HG03439 (cell line): ENCODE data around the gene CAMKMT.
"Not testable (repeated sequence)": the region's sequence is repeated elsewhere in the genome, so short reads cannot be mapped to it uniquely, and the experiment has no call there.

ENCODE experiments used
- ATAC-seq: cut with Tn5 transposase; IDR thresholded peaks from one replicate; pipeline ENCODE4 v1.9.1; 2021; ENCODE audit warnings: mild to moderate bottlenecking, moderate library complexity; ENCODE audit not compliant: unreplicated experiment

Gene CAMKMT

DNA sequence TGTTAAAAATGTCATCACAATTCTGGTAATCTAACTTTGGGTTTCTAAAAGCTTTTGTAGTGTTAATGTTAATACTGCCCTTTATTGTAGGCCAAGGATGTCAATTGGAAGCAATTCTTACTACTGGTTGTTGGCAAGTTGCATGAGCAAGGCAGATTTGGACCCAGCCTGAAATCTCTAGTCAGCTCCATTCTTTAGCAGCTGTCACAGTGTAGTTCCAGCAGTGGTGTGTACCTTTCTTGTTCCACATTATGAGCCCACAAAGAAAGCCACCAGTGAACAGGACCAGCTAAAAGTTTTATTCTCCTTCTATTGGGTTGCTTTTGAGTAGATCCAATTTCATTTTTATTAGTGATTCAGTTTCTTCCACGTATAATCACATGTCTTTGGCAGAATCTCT lies 133.8 kb downstream of the CAMKMT start:
- ATAC-seq, result no peak

DNA sequence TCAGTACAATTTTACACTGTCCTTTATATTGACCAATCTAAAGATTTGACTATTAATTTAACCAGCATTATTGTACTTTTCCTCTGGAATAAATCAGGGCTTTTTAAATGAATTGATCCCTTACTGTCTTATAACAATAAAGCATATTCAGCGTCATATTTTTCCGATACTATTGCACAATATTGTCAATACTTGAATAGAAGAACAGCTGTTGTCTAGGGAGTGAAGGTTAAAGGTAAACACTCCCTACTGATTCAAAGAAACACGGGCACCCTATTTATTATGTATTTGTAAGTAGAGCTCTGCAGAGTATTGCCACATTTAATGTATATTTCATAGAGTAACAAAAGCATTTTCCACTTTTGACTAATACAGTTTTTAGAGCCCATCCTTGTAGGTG lies 134.4 kb downstream of the CAMKMT start:
- ATAC-seq, result no peak

DNA sequence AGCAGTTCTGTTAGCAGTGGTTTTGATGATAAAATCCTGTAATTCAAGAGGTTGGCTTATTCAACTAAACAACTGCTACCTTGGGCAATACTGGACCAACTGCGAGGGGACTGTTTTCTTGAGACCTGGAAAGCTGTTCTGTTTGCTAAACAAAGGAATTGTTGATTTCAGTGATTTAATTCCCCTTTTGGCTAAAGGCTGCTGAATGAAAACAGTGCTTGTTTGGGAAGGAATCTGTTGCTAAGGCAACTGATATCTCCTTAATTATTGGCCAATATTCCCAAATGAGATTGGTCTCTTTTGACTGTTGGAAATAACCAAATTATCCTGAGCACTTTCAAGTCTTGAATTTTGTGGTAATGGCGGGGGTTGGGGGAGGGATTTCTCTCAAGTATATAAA lies 136.8 kb downstream of the CAMKMT start:
- ATAC-seq, result no peak

DNA sequence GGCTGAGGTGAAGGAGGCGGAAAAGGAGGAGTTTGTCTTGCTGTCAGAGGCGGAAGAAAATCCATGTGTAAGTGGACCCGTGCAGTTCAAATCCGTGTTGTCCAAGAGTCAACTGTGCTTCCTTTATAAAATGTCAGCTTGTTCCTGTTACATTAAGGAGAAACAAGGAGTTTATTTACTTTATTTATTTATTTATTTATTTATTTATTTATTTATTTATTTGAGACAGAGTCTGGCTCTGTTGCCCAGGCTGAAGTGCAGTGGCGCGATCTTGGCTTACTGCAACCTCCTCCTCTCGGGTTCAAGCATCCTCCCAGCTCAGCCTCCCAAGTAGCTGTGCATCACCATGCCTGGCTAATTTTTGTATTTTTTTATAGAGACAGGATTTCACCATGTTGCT lies 143.9 kb downstream of the CAMKMT start:
- ATAC-seq, result not testable (repeated sequence)

DNA sequence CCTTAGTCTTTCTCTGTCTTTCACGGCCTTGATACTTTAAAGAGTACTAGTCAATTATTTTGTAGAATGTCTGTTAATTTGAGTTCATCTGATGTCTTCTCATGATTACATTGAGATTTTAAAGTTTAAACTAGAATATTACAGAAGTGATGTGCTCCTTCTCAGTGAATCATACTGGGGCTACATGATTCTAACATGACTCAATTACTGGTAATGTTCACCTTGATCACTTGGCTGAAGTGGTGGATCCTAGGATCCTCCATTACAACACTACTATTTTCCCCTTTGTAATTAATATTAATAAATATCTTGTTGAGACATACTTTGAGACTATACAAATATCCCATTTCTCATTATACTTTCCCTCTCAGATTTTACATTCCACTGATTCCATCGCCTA lies 148.5 kb downstream of the CAMKMT start:
- no peak for ATAC-seq

DNA sequence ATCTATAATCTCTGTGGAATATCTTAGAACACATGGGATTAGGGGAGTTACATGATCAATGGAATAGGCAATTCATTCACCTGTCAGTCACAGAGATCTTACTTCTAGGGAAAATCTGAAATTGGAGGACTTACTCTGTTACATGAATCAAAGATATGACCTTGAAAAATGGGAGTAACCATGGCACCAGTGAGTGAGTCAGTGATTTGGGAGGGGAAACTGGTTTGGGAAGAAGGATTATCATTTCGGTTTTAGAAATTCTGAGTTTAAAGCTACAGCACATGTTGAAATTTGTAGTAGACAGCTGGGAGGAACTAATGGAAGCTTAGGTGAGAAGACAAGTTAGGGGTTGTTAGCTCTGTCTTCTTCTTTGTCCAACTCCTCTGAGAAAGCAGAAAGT lies 153.7 kb downstream of the CAMKMT start:
- no peak for ATAC-seq

DNA sequence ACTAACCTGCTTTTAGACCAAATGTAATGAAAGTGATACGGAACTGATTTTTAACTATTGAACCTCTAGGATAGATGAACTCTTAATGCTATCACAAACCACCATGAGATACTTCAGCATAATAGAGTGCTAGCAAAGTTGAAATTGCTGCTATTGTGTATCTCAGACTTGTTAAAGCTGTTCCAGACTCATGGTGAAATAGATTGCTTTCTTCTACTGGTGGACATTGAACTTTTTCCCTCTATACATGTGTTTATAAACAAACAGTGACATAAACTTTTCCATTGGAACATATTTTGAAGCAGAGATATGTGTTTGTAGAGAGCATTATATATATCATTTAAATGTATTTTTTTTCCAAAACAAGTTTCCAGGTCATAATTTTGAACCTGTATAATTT lies 157.3 kb downstream of the CAMKMT start:
- no peak for ATAC-seq

DNA sequence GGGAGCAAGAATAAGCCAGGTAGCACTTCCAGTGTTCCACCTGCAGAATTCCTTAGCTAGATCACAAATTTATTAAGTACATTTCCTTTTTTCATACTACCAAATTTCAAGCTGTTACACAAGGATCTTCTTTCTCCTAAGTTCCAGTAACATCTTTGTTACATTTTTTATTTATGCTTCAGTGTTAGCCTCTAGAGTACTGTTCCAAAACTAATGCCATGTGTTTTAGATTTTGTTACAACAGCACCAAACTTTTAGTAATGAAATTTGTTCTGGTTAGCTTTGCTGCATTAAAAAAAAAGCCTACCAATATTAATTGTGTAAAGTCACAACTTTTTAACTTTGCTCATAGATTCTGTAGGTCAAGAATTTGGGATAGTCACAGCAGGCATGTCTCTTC lies 161.1 kb downstream of the CAMKMT start:
- no peak for ATAC-seq

DNA sequence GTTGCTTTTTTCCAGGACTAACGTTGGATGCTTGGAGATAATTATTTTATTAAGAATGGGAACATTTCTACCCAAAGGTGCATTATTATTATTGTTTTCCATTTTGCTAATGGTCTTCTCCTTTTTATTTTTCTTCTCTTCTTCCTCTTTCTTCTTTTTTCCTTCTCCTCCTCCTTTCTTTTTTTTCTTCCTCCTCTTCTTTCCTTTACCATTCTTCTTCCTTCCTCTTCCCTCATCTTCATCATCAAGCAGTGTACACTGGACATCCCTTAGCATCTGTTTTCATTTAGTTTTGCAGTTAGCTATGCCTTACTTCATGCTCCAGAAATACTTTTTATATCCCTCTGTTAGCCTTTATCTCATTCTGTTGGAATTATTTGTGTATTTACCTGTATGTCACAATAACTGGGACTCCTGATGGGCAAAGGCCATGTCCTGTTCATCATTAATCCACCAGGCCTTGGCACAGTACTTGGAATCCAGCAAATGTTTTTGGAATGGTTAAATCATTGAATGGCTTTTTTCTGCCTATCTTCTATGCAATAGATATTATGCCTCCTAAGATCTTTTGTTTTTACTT lies 162.7 kb downstream of the CAMKMT start:
- no peak for ATAC-seq

DNA sequence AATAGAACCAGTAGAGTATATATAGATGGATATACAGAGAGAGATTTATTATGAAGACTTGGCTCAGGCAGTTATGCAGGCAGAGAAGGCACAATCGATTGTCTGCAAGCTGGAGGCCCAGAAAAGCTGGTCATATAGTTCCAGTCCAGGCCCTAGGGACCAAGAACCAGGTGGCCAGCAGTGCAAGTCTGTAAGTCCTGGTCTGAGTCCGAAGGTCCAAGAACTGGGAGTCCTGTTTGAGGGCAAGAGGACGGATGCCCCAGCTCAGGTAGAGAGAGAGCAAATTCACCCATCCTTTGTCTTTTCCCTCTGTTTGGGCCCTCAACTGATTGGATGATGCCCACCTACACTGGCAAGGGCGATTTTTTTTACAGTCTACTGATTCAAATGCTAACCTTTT lies 164.6 kb downstream of the CAMKMT start:
- no peak for ATAC-seq

DNA sequence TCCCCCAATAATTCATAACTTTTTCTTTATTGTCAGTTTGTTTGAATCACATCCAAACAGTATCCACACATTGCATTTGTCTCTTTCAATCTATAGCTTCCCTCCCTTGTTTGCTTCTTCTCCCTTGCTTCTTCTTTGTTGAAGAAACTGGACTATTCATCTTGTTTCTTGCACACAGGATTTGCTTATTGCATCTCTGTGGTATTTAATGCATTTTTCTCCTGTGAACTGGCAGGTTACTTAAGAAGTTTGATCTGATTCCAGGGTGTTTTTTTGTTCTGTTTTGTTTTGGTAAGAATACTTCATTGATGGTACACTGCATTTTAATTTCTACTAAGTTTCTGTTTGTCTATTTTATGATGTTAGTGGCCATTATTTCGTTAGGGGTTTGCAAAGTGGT lies 166.8 kb downstream of the CAMKMT start:
- no peak for ATAC-seq

DNA sequence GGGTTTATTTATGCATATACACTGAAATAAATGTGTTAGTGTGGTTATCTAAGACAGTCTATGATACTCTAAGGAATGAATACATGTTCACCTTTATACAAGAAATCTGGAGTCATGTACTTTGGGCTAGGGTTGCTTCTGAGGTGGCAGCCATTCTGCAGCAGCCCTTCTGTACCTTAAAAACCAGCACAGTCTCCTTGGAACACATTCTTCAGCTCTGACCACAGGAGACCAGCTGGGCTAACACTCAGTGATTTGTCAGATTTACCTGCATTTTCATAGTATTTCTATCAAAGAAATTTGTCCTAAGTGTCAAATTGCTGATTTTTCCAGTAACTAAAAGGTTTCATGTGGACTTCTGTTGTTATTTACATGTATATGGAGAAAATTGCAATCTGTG lies 167.7 kb downstream of the CAMKMT start:
- no peak for ATAC-seq

DNA sequence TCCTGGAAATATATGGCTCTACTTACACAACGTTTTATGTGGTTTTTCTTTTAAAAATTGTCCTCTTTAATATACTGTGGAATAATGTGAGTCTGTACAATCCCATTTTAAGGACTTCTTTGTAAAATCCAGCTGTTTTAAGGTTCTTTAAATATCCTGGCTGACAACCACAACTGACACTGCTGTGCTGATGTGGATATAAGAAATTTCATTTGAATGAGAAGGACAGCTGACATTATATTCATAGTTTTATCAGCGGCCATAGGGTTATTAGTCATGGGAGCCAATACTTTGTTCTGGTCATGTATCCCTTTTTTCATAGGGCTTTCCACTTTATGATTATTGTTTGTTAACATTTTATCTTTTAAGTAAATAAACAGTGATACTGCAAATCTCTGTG lies 169.5 kb downstream of the CAMKMT start:
- no peak for ATAC-seq

DNA sequence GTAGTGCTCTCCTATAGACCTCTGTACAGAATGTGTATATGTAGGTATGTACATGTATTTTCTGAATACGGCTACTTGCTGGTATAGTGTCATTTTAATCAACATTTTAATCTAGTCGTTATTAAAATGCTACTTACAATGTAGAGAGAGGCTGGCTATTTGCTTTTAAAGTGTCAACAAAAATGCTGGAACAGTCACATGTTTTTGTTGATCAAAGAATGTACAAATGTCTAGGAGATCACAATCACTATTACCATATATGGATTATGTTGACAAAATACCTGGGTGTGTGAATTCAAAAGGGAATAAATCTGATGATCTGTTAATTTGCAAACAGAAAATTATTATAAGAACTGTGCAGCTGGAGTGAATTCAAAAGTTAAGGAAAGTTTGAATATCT lies 170.3 kb downstream of the CAMKMT start:
- ATAC-seq, result no peak

DNA sequence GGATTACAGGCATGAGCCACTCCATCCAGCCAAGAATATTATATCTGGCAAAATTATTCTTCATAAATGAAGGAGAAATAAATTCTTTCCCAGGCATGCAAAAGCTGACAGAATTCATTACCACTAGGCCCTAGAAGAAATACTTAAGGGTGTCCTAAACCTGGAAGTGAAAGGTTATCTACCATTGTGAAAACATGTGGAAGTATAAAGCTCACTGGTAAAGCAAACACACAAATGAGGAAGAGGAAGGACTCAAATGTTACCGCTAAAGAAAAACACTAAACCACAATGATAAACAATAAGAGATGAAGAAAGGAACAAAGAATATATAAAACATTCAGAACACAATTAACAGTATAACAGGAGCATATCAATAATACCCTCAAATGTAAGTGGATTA lies 171.8 kb downstream of the CAMKMT start:
- ATAC-seq, result no peak

DNA sequence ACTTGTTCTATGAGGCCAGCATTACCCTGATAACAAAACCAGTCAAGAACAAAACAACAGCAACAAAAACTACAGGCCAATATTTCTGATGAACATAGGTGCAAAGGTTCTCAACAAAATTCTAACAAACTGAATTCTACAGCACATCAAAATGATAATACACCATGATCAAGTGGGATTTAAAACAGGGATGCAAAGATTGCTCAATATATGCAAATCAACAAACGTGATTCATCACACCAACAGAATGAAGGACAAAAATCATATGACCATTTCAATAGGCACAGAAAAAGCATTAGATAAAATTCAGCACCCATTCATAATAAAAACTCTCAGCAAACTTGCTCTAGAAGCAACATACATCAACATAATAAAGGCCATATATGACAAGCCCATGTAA lies 173.6 kb downstream of the CAMKMT start:
- no peak for ATAC-seq

DNA sequence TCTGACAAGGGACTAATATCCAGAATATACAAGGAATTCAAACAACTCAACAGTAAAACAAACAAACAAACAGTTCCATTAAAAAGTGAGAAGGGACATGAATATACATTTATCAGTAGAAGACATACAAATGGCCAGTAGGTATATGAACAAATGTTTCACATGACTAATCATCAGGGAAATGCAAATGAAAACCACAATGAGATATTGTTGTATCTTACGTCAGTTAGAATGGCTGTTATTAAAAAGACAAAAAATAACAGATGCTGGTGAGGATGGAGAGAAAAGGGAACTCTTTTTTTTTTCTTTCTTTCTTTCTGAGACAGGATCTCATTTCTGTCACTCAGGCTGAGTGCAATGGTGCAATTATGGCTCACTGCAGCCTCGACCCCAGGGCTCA lies 175.5 kb downstream of the CAMKMT start:
- no peak for ATAC-seq

DNA sequence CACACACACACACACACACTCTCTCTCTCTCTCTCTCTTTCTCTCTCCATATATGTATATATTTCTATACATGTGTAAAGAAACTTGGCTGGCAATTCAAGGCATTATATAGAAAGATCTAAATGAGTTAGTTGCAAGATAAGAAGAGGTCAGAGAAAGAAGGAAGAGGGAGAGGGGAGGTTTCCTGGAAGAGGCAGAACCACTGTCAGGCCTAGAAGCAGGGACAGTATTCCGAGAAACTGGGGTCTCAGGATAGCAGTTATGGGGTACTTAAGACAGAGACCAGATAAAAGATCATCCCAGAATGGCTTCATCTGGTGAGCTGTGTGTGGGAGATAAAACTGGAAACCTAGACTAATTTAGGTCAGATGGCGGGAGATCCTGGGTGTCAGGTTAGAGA lies 180.8 kb downstream of the CAMKMT start:
- ATAC-seq, result no peak

DNA sequence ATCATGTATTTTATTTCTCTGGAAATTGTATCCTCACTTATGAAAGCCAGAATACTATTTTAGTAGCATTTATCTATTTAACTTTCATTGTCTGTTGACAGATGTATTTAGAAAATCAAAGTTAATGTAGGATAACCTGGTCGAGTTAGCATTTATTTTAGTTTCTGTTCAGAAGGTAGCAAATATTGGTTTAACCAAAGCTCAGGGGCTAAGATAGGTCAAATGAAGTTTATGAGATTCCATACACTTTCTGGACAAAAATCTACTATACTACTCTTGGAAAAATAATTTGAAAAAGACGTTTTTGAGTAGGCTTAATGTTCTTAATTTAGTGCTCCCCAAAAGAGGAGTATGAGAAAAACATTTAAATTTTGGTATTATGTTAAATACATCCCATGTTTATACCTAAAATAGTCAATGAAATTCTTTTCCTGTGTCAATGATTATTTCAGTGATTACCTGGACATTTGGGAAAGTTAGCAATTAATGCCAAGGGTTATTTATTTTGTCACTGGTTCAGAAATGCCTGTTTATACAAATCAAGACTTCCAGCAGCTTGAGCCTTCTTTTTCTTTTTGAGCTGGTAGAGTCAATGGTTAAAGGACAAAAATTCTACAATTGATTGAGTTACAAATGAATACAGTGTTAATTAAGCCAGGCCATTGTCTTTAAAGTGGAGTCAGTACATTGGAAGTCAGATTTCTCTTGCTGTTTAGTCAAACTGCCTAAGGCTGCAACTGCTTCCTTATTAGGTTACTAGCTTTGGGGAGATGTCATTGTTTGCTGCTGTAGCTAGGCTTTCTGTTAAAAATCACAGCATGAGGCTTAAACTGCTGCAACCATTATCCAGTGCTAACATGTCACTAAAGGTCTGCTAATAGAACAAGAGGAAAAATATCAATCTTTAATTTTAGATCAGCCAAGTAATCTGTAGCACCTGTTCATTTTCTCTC lies 182.3 kb downstream of the CAMKMT start:
- ATAC-seq, result no peak

DNA sequence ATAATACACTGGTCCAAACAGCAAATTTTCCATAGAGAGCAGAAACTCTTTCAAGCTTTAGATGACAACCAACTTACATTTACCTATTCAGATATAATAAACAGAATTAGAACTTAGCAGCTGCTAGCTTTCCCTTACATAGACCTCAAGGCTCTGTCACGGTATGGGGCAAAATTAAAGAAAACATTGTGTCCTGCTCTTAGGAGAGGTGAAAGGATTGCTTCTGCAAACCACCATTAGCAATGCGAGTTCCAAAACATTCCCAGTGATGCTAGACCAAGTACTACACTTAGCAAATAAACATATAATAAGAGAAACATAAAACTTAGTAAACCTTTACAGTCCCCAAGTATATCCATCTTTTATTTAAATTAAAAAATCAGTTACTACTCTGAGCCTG lies 183.3 kb downstream of the CAMKMT start:
- ATAC-seq, result no peak

DNA sequence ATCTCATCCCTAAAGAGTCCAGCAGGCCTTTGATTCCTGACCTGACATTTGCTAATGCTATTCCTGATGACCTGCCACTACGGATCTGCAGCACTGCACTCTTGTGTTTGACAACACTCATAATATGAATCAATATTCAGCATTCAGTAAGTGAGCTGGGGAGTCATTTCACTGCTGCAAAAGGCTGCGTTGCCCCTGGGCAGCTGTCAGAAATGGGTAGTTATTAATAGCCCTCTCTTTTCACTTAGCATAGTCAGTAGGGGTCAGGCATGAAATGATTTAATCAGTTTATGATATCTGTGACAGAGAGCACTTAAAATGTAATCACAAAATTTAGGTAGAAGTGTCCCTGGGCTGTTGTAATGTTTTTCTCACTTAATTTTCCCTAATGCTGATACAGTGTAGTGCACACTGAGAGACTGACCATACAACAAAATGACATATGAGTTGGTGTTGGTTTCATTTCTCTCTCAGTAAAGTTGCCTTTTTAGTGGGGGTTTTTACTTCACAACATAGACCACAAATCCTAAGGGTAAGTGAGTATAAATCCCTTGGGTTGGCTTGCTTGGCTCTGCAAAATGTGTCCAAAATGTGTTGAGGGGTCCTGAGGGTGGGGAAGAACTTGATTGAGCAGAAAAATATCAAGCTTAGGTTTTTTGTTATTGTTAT lies 184.8 kb downstream of the CAMKMT start:
- ATAC-seq, result no peak

DNA sequence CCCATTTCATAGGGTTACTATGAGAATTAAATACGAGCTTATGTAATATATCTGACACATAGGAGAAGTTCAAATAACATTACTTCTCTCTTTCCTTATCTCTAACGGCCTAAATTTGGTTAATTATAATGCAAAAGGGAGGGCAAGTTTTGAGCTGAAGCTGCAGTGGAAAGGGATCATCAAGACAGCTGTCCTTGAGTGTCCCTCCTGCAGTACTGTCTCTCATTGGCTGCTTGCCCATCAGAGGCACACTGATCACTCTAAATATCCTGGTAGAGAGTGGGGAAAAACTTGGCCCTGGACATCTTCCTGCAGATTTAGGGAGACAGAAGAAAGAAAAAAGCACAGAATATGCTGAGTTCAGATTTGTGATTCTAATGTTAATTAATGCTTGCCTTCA lies 186.0 kb downstream of the CAMKMT start:
- ATAC-seq, result no peak
